OCI-LY3 (cell line): ENCODE results near the gene ADIG.

Source experiments
- H2AFZ ChIP-seq: fragments of 200-600, 300-600 bp; shearing (Covaris generic); 2 replicates; pipeline ENCODE4 v1.6.0; 2014; ENCODE audit warnings: antibody characterized with exemption, low read depth, low read length
- H3K27ac ChIP-seq: fragments of 200-600, 300-600 bp; sonication (generic); 2 replicates; pipeline ENCODE4 v1.5.1; 2014; ENCODE audit warnings: mild to moderate bottlenecking, low read length, moderate library complexity, mixed read lengths
- H3K27me3 ChIP-seq: fragments of 200-600, 300-600 bp; sonication (generic); 2 replicates; pipeline ENCODE4 v1.6.1; 2014; ENCODE audit warnings: low read depth, low read length, mixed read lengths
- H3K36me3 ChIP-seq: fragments of 200-600, 300-600 bp; sonication (generic); replicated peaks from 2 replicates; pipeline ENCODE3; 2014; ENCODE audit warnings: low read depth, low read length, mixed read lengths
- H3K4me1 ChIP-seq: fragments of 300-600, 200-600 bp; sonication (generic); 2 replicates; pipeline ENCODE4 v1.6.1; 2014; ENCODE audit warnings: low read length, mixed read lengths
- H3K4me2 ChIP-seq: fragments of 200-600, 300-600 bp; sonication (generic); 2 replicates; pipeline ENCODE4 v1.6.1; 2014; ENCODE audit warnings: low read length, mixed read lengths
- H3K4me3 ChIP-seq: fragments of 300-600, 200-600 bp; sonication (generic); 2 replicates; pipeline ENCODE4 v1.5.1; 2014; ENCODE audit warnings: antibody characterized with exemption, mild to moderate bottlenecking, low read length, moderate library complexity
- H3K79me2 ChIP-seq: fragments of 300-600, 200-600 bp; shearing (Covaris generic); 2 replicates; pipeline ENCODE4 v1.6.1; 2014; ENCODE audit warnings: mild to moderate bottlenecking, low read length, mixed read lengths
- H3K9ac ChIP-seq: fragments of 300-600, 200-600 bp; shearing (Covaris generic); 2 replicates; pipeline ENCODE4 v1.6.0; 2014; ENCODE audit warnings: mild to moderate bottlenecking, low read length, moderate library complexity
- H3K9me3 ChIP-seq: fragments of 200-600, 300-600 bp; shearing (Covaris generic); 2 replicates; pipeline ENCODE4 v1.6.1; 2014; ENCODE audit warnings: low read length, mixed read lengths; ENCODE audit not compliant: insufficient read depth
- H4K20me1 ChIP-seq: fragments of 200-600, 300-600 bp; sonication (generic); 2 replicates; pipeline ENCODE4 v1.6.1; 2016; ENCODE audit warnings: low read length, mixed read lengths; ENCODE audit not compliant: insufficient read depth
- EZH2phosphoT487 ChIP-seq: fragments of 200-600 bp; shearing (Covaris generic); IDR thresholded peaks from 2 replicates; pipeline ENCODE4 v1.6.1; 2018; ENCODE audit warnings: antibody characterized with exemption, mixed run types, low read depth
- TF ChIP-seq, protein P1 (sequence below): fragments of 200-600, 300-600 bp; sonication (generic); IDR thresholded peaks from 2 replicates; pipeline ENCODE4 v1.5.1; 2014; ENCODE audit warnings: antibody characterized with exemption, low read length, low read depth

The ADIG gene

DNA sequence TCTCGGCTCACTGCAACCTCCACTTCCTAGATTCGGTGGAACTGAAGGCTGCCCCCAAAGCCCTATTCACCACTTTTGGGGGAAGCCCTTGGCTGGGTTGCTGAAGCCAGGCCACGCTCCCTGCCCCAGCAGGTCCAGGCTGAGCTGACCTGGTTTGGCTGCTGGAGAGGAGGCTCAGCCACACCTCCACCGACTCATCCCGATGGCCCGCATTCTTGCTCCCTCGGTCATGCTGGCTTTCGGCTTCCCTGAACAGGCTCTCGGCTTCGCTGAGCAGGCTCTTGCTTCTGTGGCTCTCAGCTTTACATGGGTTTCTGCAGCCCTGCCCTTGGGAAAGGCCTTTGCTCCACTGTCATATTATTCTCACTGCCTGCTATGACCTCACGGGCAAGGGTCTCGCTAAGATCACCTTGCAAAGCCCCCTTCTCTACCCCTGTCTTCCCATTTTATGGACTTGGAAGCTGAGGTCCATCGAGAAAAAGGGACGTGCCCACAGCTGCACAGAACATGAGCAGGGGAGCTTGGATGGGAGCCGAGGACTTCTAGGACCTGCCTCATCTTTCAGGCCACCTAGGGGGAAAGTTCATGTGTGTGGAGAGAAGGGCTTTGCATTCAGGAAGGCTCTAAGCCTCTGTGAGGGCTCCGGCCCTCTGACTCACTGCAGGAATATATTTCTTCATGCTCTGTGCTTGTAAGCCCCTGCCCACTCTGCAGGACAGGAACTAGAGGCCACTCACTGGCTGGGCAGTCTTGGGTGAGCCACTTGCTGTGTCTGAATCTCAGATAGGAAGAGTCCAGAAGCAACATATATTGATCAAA, 36.2 kb downstream of the ADIG start:
- no peaks in the 10 kb centered on the region for H4K20me1 ChIP-seq
- H3K27ac ChIP-seq, result no peak overlapping the region
- no peak overlapping the region for H3K4me2 ChIP-seq
- no peaks in the 10 kb centered on the region for H3K4me1 ChIP-seq
- peaks cover 59% of the 10 kb centered on the region for H3K27me3 ChIP-seq
- H3K9me3 ChIP-seq, result no peaks in the 10 kb centered on the region
- no peak overlapping the region for H2AFZ ChIP-seq
- H3K36me3 ChIP-seq, result no peaks in the 10 kb centered on the region
- no peak overlapping the region for H3K9ac ChIP-seq
- no peak for TF ChIP-seq EZH2phosphoT487
- TF ChIP-seq, protein P1, sequence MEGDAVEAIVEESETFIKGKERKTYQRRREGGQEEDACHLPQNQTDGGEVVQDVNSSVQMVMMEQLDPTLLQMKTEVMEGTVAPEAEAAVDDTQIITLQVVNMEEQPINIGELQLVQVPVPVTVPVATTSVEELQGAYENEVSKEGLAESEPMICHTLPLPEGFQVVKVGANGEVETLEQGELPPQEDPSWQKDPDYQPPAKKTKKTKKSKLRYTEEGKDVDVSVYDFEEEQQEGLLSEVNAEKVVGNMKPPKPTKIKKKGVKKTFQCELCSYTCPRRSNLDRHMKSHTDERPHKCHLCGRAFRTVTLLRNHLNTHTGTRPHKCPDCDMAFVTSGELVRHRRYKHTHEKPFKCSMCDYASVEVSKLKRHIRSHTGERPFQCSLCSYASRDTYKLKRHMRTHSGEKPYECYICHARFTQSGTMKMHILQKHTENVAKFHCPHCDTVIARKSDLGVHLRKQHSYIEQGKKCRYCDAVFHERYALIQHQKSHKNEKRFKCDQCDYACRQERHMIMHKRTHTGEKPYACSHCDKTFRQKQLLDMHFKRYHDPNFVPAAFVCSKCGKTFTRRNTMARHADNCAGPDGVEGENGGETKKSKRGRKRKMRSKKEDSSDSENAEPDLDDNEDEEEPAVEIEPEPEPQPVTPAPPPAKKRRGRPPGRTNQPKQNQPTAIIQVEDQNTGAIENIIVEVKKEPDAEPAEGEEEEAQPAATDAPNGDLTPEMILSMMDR, result no peak
- H3K4me3 ChIP-seq, result no peak overlapping the region
- no peaks in the 10 kb centered on the region for H3K79me2 ChIP-seq

DNA sequence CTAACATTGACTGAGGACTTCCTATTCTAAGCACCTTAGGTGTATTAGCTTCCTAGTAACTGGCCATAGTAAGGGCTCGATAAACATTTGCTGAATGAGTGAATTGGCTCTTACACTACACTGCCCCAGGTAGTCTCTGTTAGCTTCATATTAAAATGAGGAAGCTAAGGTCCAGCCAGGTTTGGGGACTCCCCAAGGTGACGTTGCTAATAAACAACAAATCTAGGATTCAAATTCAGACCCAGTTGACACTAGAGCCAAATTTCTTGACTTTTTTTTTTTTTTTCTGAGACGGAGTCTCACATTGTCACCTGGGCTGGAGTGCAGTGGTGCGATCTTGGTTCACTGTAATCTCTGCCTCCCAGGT, 36.8 kb downstream of the ADIG start:
- H2AFZ ChIP-seq, result no peak overlapping the region
- H3K36me3 ChIP-seq, result no peaks in the 10 kb centered on the region
- no peak overlapping the region for H3K4me3 ChIP-seq
- no peaks in the 10 kb centered on the region for H4K20me1 ChIP-seq
- no peaks in the 10 kb centered on the region for H3K4me1 ChIP-seq
- no peak overlapping the region for H3K4me2 ChIP-seq
- H3K9me3 ChIP-seq, result no peaks in the 10 kb centered on the region
- H3K79me2 ChIP-seq, result no peaks in the 10 kb centered on the region
- H3K27ac ChIP-seq, result no peak overlapping the region
- peaks cover 65% of the 10 kb centered on the region for H3K27me3 ChIP-seq
- TF ChIP-seq, protein P1, result no peak
- TF ChIP-seq EZH2phosphoT487, result no peak
- no peak overlapping the region for H3K9ac ChIP-seq

DNA sequence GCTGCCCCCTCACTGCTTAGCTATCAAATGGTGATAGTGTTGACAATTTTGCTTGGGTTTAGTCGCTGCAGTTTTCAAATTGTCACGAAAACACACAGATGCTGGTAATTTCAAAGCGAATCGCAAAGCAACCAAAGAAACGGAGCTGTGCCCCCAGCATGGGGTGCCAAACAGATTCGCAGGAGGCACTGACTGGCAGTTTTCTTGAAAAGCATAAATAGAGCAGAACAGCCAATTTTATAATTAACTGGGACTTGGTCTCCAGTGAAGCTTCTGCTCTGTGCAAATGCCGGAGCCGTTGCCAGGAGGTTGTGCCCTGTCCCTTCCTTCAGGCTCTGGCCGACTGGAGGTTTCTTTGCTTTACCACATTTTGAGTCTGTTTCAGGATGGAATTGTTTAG, 39.4 kb downstream of the ADIG start:
- H3K4me1 ChIP-seq, result no peaks in the 10 kb centered on the region
- H3K9me3 ChIP-seq, result no peaks in the 10 kb centered on the region
- no peak overlapping the region for H3K4me2 ChIP-seq
- no peak overlapping the region for H3K4me3 ChIP-seq
- H3K79me2 ChIP-seq, result no peaks in the 10 kb centered on the region
- H3K9ac ChIP-seq, result no peak overlapping the region
- no peaks in the 10 kb centered on the region for H3K36me3 ChIP-seq
- H3K27ac ChIP-seq, result no peak overlapping the region
- H2AFZ ChIP-seq, result no peak overlapping the region
- no peaks in the 10 kb centered on the region for H4K20me1 ChIP-seq
- TF ChIP-seq, protein P1, result no peak
- TF ChIP-seq EZH2phosphoT487, result no peak
- H3K27me3 ChIP-seq, result peaks cover 55% of the 10 kb centered on the region

DNA sequence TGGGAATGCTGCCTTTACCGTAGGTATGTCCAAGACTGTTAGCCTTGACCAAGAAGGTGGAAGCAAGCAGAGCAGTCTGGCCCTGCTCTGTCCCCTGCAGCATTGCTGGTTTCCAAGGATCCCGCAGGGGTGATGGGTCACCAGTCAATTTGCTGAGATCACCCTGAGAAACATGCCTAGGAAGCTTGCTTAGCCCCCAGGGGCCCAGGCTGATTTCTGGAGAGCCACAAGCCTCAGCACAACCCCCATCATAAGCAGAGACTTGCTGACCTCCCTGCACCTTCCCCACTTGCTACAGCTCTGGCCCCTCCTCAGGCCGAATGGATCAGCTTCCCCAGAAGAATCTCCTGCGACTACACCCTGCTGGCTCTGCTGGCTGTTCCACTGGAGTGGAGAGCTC, 42.1 kb downstream of the ADIG start:
- Histone ChIP-seq H3K27ac (no peak overlapping the region), H3K36me3 (no peaks in the 10 kb centered on the region), H3K9ac (no peak overlapping the region), H3K4me2 (no peak overlapping the region), H3K79me2 (no peaks in the 10 kb centered on the region), H3K4me3 (no peak overlapping the region), H2AFZ (no peak overlapping the region), H3K9me3 (no peaks in the 10 kb centered on the region), H3K27me3 (peaks cover 39% of the 10 kb centered on the region), H3K4me1 (no peaks in the 10 kb centered on the region), H4K20me1 (no peaks in the 10 kb centered on the region)
- TF ChIP-seq EZH2phosphoT487, result no peak
- TF ChIP-seq, protein P1, result no peak
